ENCODE data around the gene SPNS2.

Gene SPNS2

DNA sequence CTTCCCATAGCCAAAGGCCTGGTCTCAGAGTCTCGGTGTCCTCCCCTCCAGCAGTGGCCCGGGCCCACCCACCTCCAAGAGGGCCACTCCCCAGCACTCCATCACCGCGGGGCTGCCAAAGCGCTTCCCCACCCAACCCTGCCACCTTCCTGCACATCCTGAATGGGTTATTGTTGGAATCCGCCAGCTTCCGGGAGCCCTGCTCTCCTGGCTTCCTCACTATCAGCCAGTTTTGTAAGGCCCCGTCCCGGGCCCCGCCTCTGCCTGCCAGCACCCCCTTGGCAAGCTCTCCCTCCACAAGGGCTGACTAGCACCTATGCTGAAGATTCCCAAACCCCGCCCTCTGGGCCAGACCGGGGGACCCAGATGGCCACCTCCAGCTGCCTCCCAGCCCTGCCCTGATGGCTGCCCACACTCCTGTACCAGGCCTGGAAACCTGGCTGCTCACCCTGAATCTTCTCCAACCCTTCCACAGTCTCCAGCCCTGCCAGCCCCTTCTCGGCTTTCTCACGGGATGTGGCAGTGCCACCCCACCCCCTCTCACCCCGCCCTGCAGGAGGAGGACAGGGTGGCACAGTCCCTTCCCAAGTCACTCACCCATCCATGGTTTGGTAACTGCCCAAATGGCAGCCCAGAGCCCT lies 42.1 kb downstream of the SPNS2 start:
- TF ChIP-seq Cebpa-rat (IDR thresholded peaks at IDR 0.05): no peak
- Histone ChIP-seq H3K9me3 (no peaks in the 10 kb centered on the region), H3K27me3 (no peaks in the 10 kb centered on the region), H3K4me2 (no peak overlapping the region), H4K20me1 (peaks cover 87% of the 10 kb centered on the region), H3K4me1 (peaks cover 42% of the 10 kb centered on the region), H3K4me3 (no peak overlapping the region), H3K36me3 (peaks cover 86% of the 10 kb centered on the region), H3K27ac (no peak overlapping the region), H3K9ac (no peak overlapping the region)

DNA sequence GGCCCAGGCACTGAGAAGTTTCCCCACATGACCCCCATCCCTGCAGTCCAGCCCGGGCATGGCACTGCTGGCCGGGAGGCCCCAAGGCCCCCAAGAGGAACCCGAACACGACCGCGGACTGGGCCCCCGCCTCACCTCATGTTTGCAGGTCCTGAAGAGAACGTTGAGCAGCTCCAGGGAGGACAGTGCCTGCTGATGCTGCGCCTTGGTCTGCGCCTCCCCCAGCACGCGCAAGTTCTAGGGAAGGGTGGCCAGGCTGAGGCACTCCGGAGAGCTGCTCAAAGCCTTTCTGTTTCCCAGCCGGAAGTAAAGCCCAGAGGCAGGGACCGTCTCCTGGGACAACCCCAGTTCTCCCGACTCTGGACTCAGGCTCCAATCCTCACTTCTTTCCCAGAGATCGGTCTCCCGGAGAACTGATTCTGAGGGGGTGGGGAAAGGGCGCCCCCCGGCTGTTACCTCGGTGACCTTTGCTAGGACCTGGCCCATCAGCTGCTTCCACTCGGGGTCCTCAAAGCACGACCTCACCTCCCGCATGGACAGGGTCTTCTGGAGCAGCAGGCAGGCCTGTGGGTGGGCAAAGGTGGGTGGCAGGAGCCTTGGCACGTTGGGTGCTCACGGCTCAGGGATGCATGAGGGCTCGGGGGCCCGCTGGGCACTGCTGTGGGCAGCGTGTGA lies 42.8 kb downstream of the SPNS2 start:
- H3K36me3 ChIP-seq: peaks cover 93% of the 10 kb centered on the region
- H3K27me3 ChIP-seq: no peaks in the 10 kb centered on the region
- no peak overlapping the region for H3K4me2 ChIP-seq
- H3K9me3 ChIP-seq: no peaks in the 10 kb centered on the region
- no peak for TF ChIP-seq Cebpa-rat (IDR thresholded peaks at IDR 0.05)
- H4K20me1 ChIP-seq: peaks cover 88% of the 10 kb centered on the region
- H3K27ac ChIP-seq: no peak overlapping the region
- no peak overlapping the region for H3K9ac ChIP-seq
- peaks cover 35% of the 10 kb centered on the region for H3K4me1 ChIP-seq
- no peak overlapping the region for H3K4me3 ChIP-seq

DNA sequence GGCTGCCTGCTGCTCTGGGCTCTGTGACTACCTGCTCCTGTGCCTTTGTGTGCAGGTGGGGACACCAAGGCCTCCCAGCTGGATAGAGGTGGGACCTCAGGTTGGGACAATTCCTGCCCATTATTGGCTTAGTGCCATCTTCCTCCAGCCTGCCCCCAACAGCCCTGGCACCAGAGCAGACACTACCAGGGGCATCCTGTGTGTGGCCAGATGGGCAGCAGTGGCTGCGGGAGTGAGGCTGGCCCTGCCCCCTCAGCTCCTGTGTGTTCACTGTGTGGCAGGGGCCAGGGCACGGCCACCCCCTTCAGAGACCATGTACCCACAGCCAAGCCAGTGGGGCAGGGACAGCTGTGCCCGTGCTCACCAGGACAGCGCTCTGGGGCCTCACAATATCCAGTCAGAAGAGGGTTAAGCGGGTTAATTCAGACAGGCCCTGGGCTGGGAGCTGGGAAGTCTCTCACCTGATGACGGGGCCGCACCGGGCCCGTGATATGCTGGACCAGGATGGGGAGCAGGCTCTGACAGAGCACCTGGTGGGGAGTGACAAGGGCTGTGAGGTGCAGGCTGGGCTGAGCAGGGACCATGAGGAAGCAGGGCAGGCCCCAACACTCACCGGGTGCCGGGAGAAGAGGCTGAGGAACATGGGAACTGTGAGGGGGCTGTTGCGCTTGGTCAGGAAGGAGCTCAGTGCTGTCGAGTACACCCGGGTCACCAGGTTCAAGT lies 43.5 kb downstream of the SPNS2 start:
- H3K36me3 ChIP-seq: peaks cover 96% of the 10 kb centered on the region
- H3K9me3 ChIP-seq: no peaks in the 10 kb centered on the region
- no peak overlapping the region for H3K4me3 ChIP-seq
- H3K4me1 ChIP-seq: peaks cover 28% of the 10 kb centered on the region
- H4K20me1 ChIP-seq: peaks cover 88% of the 10 kb centered on the region
- no peak overlapping the region for H3K27ac ChIP-seq
- H3K4me2 ChIP-seq: no peak overlapping the region
- H3K9ac ChIP-seq: no peak overlapping the region
- no peaks in the 10 kb centered on the region for H3K27me3 ChIP-seq
- no peak for TF ChIP-seq Cebpa-rat (IDR thresholded peaks at IDR 0.05)

DNA sequence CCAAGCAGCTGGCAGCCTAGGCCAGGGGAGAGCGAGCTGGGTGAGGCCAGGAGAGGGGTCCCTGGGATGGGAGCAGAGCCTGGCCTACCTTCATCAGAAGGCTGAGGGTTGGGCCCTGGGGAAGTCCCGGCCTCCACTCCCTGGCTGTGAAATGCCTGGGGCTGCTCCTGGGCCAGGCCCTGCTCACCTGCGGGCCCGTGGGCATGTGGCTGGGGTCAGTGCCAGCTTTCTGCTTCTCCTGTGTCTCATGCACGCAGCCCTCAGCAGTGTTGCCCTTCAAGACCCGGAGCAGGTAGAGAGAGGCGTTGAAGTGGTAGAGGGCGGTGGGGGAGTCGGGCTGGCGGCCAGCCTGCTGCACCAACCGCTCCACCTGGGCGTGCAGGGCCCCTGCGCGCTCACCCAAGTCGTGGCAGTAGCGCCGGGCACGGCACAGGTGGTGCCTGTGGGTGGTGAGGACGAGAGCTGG lies 44.1 kb downstream of the SPNS2 start:
- Histone ChIP-seq H3K27me3 (no peaks in the 10 kb centered on the region), H3K9me3 (no peaks in the 10 kb centered on the region), H3K4me1 (peaks cover 22% of the 10 kb centered on the region), H3K27ac (no peak overlapping the region), H3K36me3 (peaks cover 96% of the 10 kb centered on the region), H3K4me3 (no peak overlapping the region), H3K9ac (no peak overlapping the region), H4K20me1 (peaks cover 88% of the 10 kb centered on the region), H3K4me2 (no peak overlapping the region)
- TF ChIP-seq Cebpa-rat (IDR thresholded peaks at IDR 0.05): no peak

DNA sequence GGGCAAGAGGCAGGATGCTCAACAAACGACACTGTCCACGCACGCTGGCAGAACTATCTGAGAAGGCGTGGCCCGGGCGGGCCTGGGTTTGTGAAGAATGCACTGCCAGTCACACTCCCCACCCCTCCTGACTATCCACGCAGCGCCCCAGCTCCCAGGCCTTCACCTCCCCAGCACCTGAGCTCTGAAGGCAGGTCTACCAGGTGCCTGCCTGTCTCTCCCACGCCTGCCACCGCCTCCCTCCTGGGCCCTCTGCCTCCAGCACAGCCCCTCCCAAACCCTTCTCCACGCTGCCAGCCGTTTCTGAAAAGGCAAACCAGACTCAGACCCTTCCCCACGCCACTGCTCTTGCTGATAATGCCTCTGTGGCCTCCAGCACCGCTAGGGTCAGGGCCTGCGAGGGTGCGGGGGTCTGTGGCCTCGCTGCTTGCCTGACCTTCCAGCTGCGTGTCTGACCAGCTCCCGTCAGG lies 44.9 kb downstream of the SPNS2 start:
- no peak overlapping the region for H3K9ac ChIP-seq
- no peak overlapping the region for H3K4me2 ChIP-seq
- no peak overlapping the region for H3K27ac ChIP-seq
- peaks cover 88% of the 10 kb centered on the region for H4K20me1 ChIP-seq
- TF ChIP-seq Cebpa-rat (IDR thresholded peaks at IDR 0.05): no peak
- no peaks in the 10 kb centered on the region for H3K9me3 ChIP-seq
- H3K27me3 ChIP-seq: no peaks in the 10 kb centered on the region
- H3K4me1 ChIP-seq: peaks cover 14% of the 10 kb centered on the region
- peaks cover 96% of the 10 kb centered on the region for H3K36me3 ChIP-seq
- no peak overlapping the region for H3K4me3 ChIP-seq

DNA sequence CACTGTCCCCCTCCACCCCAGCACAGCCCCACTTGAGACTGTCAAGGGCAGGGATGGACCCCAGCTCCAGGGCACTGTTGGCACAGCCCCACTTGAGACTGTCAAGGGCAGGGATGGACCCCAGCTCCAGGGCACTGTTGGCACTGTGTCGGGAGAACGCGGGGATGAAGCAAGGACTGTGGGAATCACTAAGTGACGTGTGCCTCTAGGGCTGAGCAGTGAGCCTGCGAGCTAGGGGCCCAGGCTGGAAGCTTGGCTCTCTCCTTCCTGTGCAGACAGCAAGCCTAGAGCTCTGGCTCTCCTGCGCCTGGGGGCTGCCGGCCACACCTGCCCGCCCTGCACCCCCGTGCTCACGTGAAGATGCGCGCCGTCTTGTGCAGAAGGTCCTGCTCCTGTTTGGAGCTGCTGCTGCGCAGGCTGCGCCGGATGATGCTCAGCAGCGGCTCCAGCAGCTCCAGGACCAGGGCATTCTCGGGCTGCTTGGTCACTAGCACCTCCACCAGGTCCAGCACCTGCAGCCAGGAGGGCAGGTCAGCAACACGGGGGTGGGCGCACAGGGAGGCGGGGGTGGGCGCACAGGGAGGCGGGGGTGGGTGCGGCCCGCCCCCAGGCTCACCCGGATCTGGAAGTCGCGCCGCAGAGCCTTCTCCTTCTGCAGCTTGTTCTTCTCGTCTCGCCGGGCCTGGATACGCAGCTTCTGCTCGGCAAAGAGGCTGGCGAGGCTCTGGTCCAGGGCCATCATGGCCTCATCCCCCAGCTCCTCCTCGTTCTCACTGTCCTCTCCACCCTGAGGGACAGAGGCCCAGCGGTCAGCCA lies 45.7 kb downstream of the SPNS2 start:
- Histone ChIP-seq H3K36me3 (peaks cover 96% of the 10 kb centered on the region), H3K4me1 (peaks cover 6% of the 10 kb centered on the region), H3K4me3 (no peak overlapping the region), H3K27me3 (no peaks in the 10 kb centered on the region), H4K20me1 (peaks cover 88% of the 10 kb centered on the region), H3K9me3 (no peaks in the 10 kb centered on the region), H3K9ac (no peak overlapping the region), H3K27ac (no peak overlapping the region), H3K4me2 (no peak overlapping the region)
- no peak for TF ChIP-seq Cebpa-rat (IDR thresholded peaks at IDR 0.05)

DNA sequence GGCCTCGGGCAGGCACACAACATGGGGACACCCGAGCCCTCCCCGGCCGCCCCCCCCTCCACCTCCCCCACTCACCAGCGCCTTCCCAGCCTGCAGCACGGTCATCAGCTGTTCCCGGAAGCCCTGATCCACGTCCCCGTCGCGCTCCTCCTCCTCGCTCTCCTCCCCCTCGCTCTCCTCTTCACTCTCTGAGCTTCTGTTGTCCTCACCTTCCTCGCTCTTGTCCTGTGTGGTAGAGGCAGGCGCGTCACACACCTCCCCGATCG lies 46.2 kb downstream of the SPNS2 start:
- peaks cover 1% of the 10 kb centered on the region for H3K4me1 ChIP-seq
- H3K9ac ChIP-seq: no peak overlapping the region
- peaks cover 96% of the 10 kb centered on the region for H3K36me3 ChIP-seq
- H3K27ac ChIP-seq: no peak overlapping the region
- H3K4me2 ChIP-seq: no peak overlapping the region
- peaks cover 88% of the 10 kb centered on the region for H4K20me1 ChIP-seq
- H3K9me3 ChIP-seq: no peaks in the 10 kb centered on the region
- no peak overlapping the region for H3K4me3 ChIP-seq
- H3K27me3 ChIP-seq: no peaks in the 10 kb centered on the region
- TF ChIP-seq Cebpa-rat (IDR thresholded peaks at IDR 0.05): no peak

DNA sequence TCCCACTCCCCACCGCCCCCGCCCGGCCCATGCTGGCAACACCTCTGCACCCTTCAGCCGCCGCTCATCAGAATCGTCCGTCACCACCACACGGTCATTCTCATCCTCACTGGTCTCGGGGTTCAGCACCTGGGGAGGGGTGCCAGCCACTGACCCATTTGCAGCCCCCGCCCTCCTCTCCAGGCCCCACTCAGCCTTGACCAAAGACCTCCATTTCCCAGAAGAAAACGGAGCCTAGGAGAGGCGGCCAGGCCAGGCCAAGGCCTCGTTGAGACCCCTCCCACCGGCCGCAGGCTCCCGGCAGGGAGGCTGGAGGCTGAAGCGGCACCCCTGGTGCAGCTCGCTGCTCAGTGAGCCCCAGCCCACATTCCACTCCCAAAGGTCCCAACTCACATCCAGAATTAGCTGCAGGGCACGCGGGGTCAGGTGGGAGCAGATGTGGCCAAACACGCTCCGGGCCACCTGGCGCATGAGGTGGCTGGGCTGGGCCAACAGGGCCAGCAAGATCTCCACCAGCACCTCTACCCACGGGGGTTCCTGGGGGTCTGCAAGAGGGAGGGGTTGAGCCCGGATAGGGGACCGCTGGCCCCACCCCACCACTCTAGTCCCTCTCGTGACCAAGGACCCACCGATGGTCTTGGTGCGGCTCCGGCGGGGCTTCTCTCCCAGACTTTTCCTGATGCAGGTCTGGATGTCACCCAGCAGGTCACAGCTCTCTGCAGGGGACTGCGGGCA lies 46.7 kb downstream of the SPNS2 start:
- Histone ChIP-seq H3K27ac (no peak overlapping the region), H3K9me3 (no peaks in the 10 kb centered on the region), H3K4me2 (no peak overlapping the region), H3K4me1 (no peaks in the 10 kb centered on the region), H3K4me3 (no peak overlapping the region), H3K36me3 (peaks cover 96% of the 10 kb centered on the region), H4K20me1 (peaks cover 88% of the 10 kb centered on the region), H3K9ac (no peak overlapping the region), H3K27me3 (no peaks in the 10 kb centered on the region)
- no peak for TF ChIP-seq Cebpa-rat (IDR thresholded peaks at IDR 0.05)

All from BLaER1 (cell line).